ENCODE results near the gene GTF2E1. TPM values are rescaled to one million over a fixed set of nuclear protein-coding genes. Genes with fewer than 3 reads are reported as not detected.

The GTF2E1 gene
- total and polyA plus RNA-seq, 9 donors, result 8.5 to 11.3 (median 10.4) TPM

- no peak overlapping the region for H3K4me3 ChIP-seq (ENCODE audit: low read length)
- no peaks in the 10 kb centered on the region for H3K36me3 ChIP-seq (ENCODE audit: control insufficient read depth, insufficient read depth, low read length)
- no peaks in the 10 kb centered on the region for H3K4me1 ChIP-seq (ENCODE audit: control insufficient read depth, insufficient read depth, low read length)
- no peak for DNase-seq
- H3K9me3 ChIP-seq (replicated peaks; ENCODE audit: control insufficient read depth, low read depth, low read length), result no peaks in the 10 kb centered on the region
- H3K27me3 ChIP-seq (ENCODE audit: control insufficient read depth, insufficient read depth, low read length), result no peaks in the 10 kb centered on the region
- H3K27ac ChIP-seq (ENCODE audit: low read length), result no peak overlapping the region
- no CpG with 5 or more reads among the region's 2 CpGs for whole genome bisulfite sequencing (ENCODE audit: insufficient coverage)
Observed at GRCh38 chr3:120795959-120796358, 53.4 kb downstream of the GTF2E1 start.

- no peaks in the 10 kb centered on the region for H3K4me1 ChIP-seq (ENCODE audit: control insufficient read depth, insufficient read depth, low read length)
- no peaks in the 10 kb centered on the region for H3K36me3 ChIP-seq (ENCODE audit: control insufficient read depth, insufficient read depth, low read length)
- no peak for DNase-seq
- no peaks in the 10 kb centered on the region for H3K27me3 ChIP-seq (ENCODE audit: control insufficient read depth, insufficient read depth, low read length)
- no peak overlapping the region for H3K4me3 ChIP-seq (ENCODE audit: low read length)
- no peaks in the 10 kb centered on the region for H3K9me3 ChIP-seq (replicated peaks; ENCODE audit: control insufficient read depth, low read depth, low read length)
- WGBS (ENCODE audit: insufficient coverage), result 50% methylated on average over 2 of the region's 6 CpGs
- H3K27ac ChIP-seq (ENCODE audit: low read length), result no peak overlapping the region
Observed at GRCh38 chr3:120796976-120797375, 54.4 kb downstream of the GTF2E1 start.

- H3K27me3 ChIP-seq (ENCODE audit: control insufficient read depth, insufficient read depth, low read length), result no peaks in the 10 kb centered on the region
- WGBS (ENCODE audit: insufficient coverage), result no CpG with 5 or more reads among the region's 2 CpGs
- no peaks in the 10 kb centered on the region for H3K4me1 ChIP-seq (ENCODE audit: control insufficient read depth, insufficient read depth, low read length)
Observed at GRCh38 chr3:120797857-120798256, 55.3 kb downstream of the GTF2E1 start.

GRCh38 chr3:120798346-120798745, 55.8 kb downstream of the GTF2E1 start:
- no peaks in the 10 kb centered on the region for H3K36me3 ChIP-seq (ENCODE audit: control insufficient read depth, insufficient read depth, low read length)
- WGBS (ENCODE audit: insufficient coverage), result no CpG with 5 or more reads among the region's 1 CpG
- no peaks in the 10 kb centered on the region for H3K9me3 ChIP-seq (replicated peaks; ENCODE audit: control insufficient read depth, low read depth, low read length)
- DNase-seq, result no peak
- H3K27me3 ChIP-seq (ENCODE audit: control insufficient read depth, insufficient read depth, low read length), result no peaks in the 10 kb centered on the region
- H3K4me1 ChIP-seq (ENCODE audit: control insufficient read depth, insufficient read depth, low read length), result no peaks in the 10 kb centered on the region
- H3K27ac ChIP-seq (ENCODE audit: low read length), result no peak overlapping the region
- no peak overlapping the region for H3K4me3 ChIP-seq (ENCODE audit: low read length)

More at GRCh38 chr3:120797857-120798256, 55.3 kb downstream of the GTF2E1 start:
- Histone ChIP-seq H3K36me3 (ENCODE audit: control insufficient read depth, insufficient read depth, low read length) (no peaks in the 10 kb centered on the region), H3K4me3 (ENCODE audit: low read length) (no peak overlapping the region), H3K27ac (ENCODE audit: low read length) (no peak overlapping the region), H3K9me3 (replicated peaks; ENCODE audit: control insufficient read depth, low read depth, low read length) (no peaks in the 10 kb centered on the region)
- no peak for DNase-seq

- H3K4me1 ChIP-seq (ENCODE audit: control insufficient read depth, insufficient read depth, low read length), result no peaks in the 10 kb centered on the region
- DNase-seq, result no peak
- H3K27ac ChIP-seq (ENCODE audit: low read length), result no peak overlapping the region
Observed at GRCh38 chr3:120800625-120801024, 58.1 kb downstream of the GTF2E1 start.

GRCh38 chr3:120801484-120801883, 58.9 kb downstream of the GTF2E1 start:
- WGBS (ENCODE audit: insufficient coverage), result no CpG with 5 or more reads among the region's 2 CpGs
- Histone ChIP-seq H3K36me3 (ENCODE audit: control insufficient read depth, insufficient read depth, low read length) (no peaks in the 10 kb centered on the region), H3K27ac (ENCODE audit: low read length) (no peak overlapping the region), H3K27me3 (ENCODE audit: control insufficient read depth, insufficient read depth, low read length) (no peaks in the 10 kb centered on the region), H3K4me1 (ENCODE audit: control insufficient read depth, insufficient read depth, low read length) (no peaks in the 10 kb centered on the region), H3K4me3 (ENCODE audit: low read length) (no peak overlapping the region), H3K9me3 (replicated peaks; ENCODE audit: control insufficient read depth, low read depth, low read length) (no peaks in the 10 kb centered on the region)
- DNase-seq, result no peak

More at GRCh38 chr3:120800625-120801024, 58.1 kb downstream of the GTF2E1 start:
- no peaks in the 10 kb centered on the region for H3K9me3 ChIP-seq (replicated peaks; ENCODE audit: control insufficient read depth, low read depth, low read length)
- H3K27me3 ChIP-seq (ENCODE audit: control insufficient read depth, insufficient read depth, low read length), result no peaks in the 10 kb centered on the region
- H3K4me3 ChIP-seq (ENCODE audit: low read length), result no peak overlapping the region
- no peaks in the 10 kb centered on the region for H3K36me3 ChIP-seq (ENCODE audit: control insufficient read depth, insufficient read depth, low read length)

- no CpG with 5 or more reads among the region's 3 CpGs for whole genome bisulfite sequencing (ENCODE audit: insufficient coverage)
- no peaks in the 10 kb centered on the region for H3K4me1 ChIP-seq (ENCODE audit: control insufficient read depth, insufficient read depth, low read length)
- no peaks in the 10 kb centered on the region for H3K36me3 ChIP-seq (ENCODE audit: control insufficient read depth, insufficient read depth, low read length)
- no peaks in the 10 kb centered on the region for H3K9me3 ChIP-seq (replicated peaks; ENCODE audit: control insufficient read depth, low read depth, low read length)
- H3K27me3 ChIP-seq (ENCODE audit: control insufficient read depth, insufficient read depth, low read length), result no peaks in the 10 kb centered on the region
- DNase-seq, result no peak
- H3K27ac ChIP-seq (ENCODE audit: low read length), result no peak overlapping the region
- H3K4me3 ChIP-seq (ENCODE audit: low read length), result no peak overlapping the region
Observed at GRCh38 chr3:120802916-120803315, 60.4 kb downstream of the GTF2E1 start.

- DNase-seq, result peak; percentile 18
- Histone ChIP-seq H3K27ac (ENCODE audit: low read length) (no peak overlapping the region), H3K4me1 (ENCODE audit: control insufficient read depth, insufficient read depth, low read length) (no peaks in the 10 kb centered on the region), H3K4me3 (ENCODE audit: low read length) (no peak overlapping the region), H3K36me3 (ENCODE audit: control insufficient read depth, insufficient read depth, low read length) (no peaks in the 10 kb centered on the region), H3K27me3 (ENCODE audit: control insufficient read depth, insufficient read depth, low read length) (no peaks in the 10 kb centered on the region), H3K9me3 (replicated peaks; ENCODE audit: control insufficient read depth, low read depth, low read length) (no peaks in the 10 kb centered on the region)
- 70% methylated on average over 2 of the region's 4 CpGs for WGBS (ENCODE audit: insufficient coverage)
Observed at GRCh38 chr3:120816728-120817127, 74.2 kb downstream of the GTF2E1 start.

- H3K4me1 ChIP-seq (ENCODE audit: control insufficient read depth, insufficient read depth, low read length), result no peaks in the 10 kb centered on the region
- WGBS (ENCODE audit: insufficient coverage), result 33% methylated on average over 1 of the region's 3 CpGs
- H3K36me3 ChIP-seq (ENCODE audit: control insufficient read depth, insufficient read depth, low read length), result no peaks in the 10 kb centered on the region
- H3K9me3 ChIP-seq (replicated peaks; ENCODE audit: control insufficient read depth, low read depth, low read length), result no peaks in the 10 kb centered on the region
- H3K27me3 ChIP-seq (ENCODE audit: control insufficient read depth, insufficient read depth, low read length), result no peaks in the 10 kb centered on the region
- no peak for DNase-seq
- no peak overlapping the region for H3K4me3 ChIP-seq (ENCODE audit: low read length)
- no peak overlapping the region for H3K27ac ChIP-seq (ENCODE audit: low read length)
Observed at GRCh38 chr3:120820748-120821147, 78.2 kb downstream of the GTF2E1 start.

GRCh38 chr3:120821426-120821825, 78.9 kb downstream of the GTF2E1 start:
- Histone ChIP-seq H3K27me3 (ENCODE audit: control insufficient read depth, insufficient read depth, low read length) (no peaks in the 10 kb centered on the region), H3K4me3 (ENCODE audit: low read length) (no peak overlapping the region), H3K9me3 (replicated peaks; ENCODE audit: control insufficient read depth, low read depth, low read length) (no peaks in the 10 kb centered on the region), H3K36me3 (ENCODE audit: control insufficient read depth, insufficient read depth, low read length) (no peaks in the 10 kb centered on the region), H3K4me1 (ENCODE audit: control insufficient read depth, insufficient read depth, low read length) (no peaks in the 10 kb centered on the region), H3K27ac (ENCODE audit: low read length) (no peak overlapping the region)
- DNase-seq, result no peak

- no peaks in the 10 kb centered on the region for H3K9me3 ChIP-seq (replicated peaks; ENCODE audit: control insufficient read depth, low read depth, low read length)
- no peak for DNase-seq
- no peaks in the 10 kb centered on the region for H3K27me3 ChIP-seq (ENCODE audit: control insufficient read depth, insufficient read depth, low read length)
- H3K27ac ChIP-seq (ENCODE audit: low read length), result no peak overlapping the region
- H3K4me3 ChIP-seq (ENCODE audit: low read length), result no peak overlapping the region
- no peaks in the 10 kb centered on the region for H3K36me3 ChIP-seq (ENCODE audit: control insufficient read depth, insufficient read depth, low read length)
- no peaks in the 10 kb centered on the region for H3K4me1 ChIP-seq (ENCODE audit: control insufficient read depth, insufficient read depth, low read length)
- WGBS (ENCODE audit: insufficient coverage), result 83% methylated on average over 2 of the region's 3 CpGs
Observed at GRCh38 chr3:120823156-120823555, 80.6 kb downstream of the GTF2E1 start.

Measured in muscle of leg (tissue), 11 donors.